IMR-90 (cell line): Measurements from ENCODE around the gene FAT1.

Experiments used
- BHLHE40 ChIP-seq: fragments of 150-350 bp; IDR thresholded peaks from 2 replicates; pipeline ENCODE4 v1.6.1; 2016; ENCODE audit warnings: mild to moderate bottlenecking, low read depth, low read length
- MAZ ChIP-seq: IDR thresholded peaks from 2 replicates; pipeline ENCODE4 v1.6.1; 2012; ENCODE audit warnings: low read depth, mild to moderate bottlenecking, low read length, improper control_type of control experiment, moderate library complexity, borderline replicate concordance
- MXI1 ChIP-seq: IDR thresholded peaks from 2 replicates; pipeline ENCODE4 v1.6.1; 2012; ENCODE audit warnings: low read depth, mild to moderate bottlenecking, low read length, moderate library complexity, borderline replicate concordance
- POLR2A ChIP-seq: IDR thresholded peaks from 2 replicates; pipeline ENCODE4 v1.6.1; 2012; ENCODE audit warnings: mild to moderate bottlenecking, low read depth, low read length
- RFX5 ChIP-seq: IDR thresholded peaks from 2 replicates; pipeline ENCODE4 v1.8.0; 2012; ENCODE audit warnings: low read depth, mild to moderate bottlenecking, low read length, moderate library complexity
- TF ChIP-seq, protein P1 (sequence below): conservative IDR thresholded peaks from 2 replicates; pipeline ENCODE4 v1.5.1; 2012; ENCODE audit warnings: mild to moderate bottlenecking, low read depth, low read length, improper control_type of control experiment
- TF ChIP-seq, protein P2 (sequence below): fragments of 150-350 bp; IDR thresholded peaks from 2 replicates; pipeline ENCODE4 v1.6.1; 2016; ENCODE audit warnings: low read depth, mild to moderate bottlenecking, low read length, moderate library complexity, borderline replicate concordance

DNA sequence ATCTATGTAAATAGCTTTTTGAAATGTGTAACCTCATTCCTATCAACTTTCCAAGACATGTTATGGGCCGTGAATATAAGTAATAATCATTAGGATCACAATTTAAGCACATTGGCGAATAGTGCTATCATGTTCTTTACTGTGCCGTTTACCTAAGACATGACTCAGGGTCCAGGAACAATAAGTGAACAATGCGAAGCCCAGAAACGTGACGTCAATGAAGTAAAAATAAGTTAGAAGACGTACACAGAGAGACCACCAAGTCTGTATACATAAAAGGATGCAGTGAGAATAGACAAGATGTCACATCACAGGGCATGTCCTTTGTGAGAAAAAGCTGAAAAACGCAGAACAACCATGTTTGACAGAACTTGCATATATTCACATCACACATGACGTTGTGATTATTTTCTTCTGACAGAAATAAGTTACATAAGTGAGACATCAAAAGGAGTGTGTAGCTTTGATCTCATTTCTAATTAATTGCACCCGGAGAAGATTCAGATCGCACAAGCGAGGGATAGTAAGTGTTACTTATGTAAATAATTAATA lies 49.4 kb upstream of the FAT1 start:
- no peak for TF ChIP-seq RFX5
- TF ChIP-seq, protein P1, sequence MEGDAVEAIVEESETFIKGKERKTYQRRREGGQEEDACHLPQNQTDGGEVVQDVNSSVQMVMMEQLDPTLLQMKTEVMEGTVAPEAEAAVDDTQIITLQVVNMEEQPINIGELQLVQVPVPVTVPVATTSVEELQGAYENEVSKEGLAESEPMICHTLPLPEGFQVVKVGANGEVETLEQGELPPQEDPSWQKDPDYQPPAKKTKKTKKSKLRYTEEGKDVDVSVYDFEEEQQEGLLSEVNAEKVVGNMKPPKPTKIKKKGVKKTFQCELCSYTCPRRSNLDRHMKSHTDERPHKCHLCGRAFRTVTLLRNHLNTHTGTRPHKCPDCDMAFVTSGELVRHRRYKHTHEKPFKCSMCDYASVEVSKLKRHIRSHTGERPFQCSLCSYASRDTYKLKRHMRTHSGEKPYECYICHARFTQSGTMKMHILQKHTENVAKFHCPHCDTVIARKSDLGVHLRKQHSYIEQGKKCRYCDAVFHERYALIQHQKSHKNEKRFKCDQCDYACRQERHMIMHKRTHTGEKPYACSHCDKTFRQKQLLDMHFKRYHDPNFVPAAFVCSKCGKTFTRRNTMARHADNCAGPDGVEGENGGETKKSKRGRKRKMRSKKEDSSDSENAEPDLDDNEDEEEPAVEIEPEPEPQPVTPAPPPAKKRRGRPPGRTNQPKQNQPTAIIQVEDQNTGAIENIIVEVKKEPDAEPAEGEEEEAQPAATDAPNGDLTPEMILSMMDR, result no peak
- TF ChIP-seq POLR2A, result no peak
- TF ChIP-seq, protein P2, sequence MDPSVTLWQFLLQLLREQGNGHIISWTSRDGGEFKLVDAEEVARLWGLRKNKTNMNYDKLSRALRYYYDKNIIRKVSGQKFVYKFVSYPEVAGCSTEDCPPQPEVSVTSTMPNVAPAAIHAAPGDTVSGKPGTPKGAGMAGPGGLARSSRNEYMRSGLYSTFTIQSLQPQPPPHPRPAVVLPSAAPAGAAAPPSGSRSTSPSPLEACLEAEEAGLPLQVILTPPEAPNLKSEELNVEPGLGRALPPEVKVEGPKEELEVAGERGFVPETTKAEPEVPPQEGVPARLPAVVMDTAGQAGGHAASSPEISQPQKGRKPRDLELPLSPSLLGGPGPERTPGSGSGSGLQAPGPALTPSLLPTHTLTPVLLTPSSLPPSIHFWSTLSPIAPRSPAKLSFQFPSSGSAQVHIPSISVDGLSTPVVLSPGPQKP, result no peak
- TF ChIP-seq MAZ, result no peak
- TF ChIP-seq BHLHE40, result peak; percentile 47; the same call in 1 of the 2 replicates
- no peak for TF ChIP-seq MXI1
